Right renal cortex interstitium (tissue), 3 donors: ENCODE results near the gene ARHGEF37. TPM values are rescaled to one million over a fixed set of nuclear protein-coding genes. Genes with fewer than 3 reads are reported as not detected.
"Not testable (repeated sequence)": the region's sequence is repeated elsewhere in the genome, so short reads cannot be mapped to it uniquely, and the experiment has no call there.

Source experiments
- DNase-seq, 3 donors: peaks; one replicate each; pipeline ENCODE4 v3.0.0-alpha.2; 2013; ENCODE audit warnings: low read depth in 3 of 3, low spot score in 2 of 3
- polyA plus RNA-seq, 3 donors: library from polyadenylated mRNA; unstranded; fragments of 120-200 nt; gene quantifications; one replicate each; pipeline ENCODE4 v1.2.1, GENCODE V29; 2013; ENCODE audit not compliant: insufficient read length in 3 of 3

ARHGEF37 gene
- polyA plus RNA-seq, 3 donors: 5.2 to 6.9 (median 5.6) TPM

GRCh38 chr5:149643781-149644180 lies 62.5 kb downstream of the ARHGEF37 start:
- no peak for DNase-seq

GRCh38 chr5:149644629-149645028 lies 63.3 kb downstream of the ARHGEF37 start:
- DNase-seq: no peak

DNA sequence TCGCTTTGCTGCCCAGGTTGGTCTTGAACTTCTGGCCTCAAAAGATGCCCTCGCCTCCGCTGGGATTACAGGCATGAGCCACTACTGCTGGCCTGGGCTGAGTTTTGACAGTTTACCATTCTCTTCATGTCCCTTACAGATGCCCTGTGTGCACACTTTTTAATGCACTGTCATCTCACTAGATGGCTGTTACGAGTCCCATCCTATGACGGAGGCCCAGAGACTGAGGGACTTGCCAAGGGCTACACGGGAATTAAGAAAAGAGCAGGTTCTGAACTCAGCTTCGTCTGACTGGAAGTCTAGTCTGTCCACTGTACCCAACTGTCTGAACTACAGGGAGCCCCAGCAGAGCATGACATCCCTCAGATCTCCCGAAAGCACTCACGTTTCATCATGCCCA lies 63.9 kb downstream of the ARHGEF37 start:
- no peak for DNase-seq

GRCh38 chr5:149645725-149646124 lies 64.4 kb downstream of the ARHGEF37 start:
- DNase-seq: no peak

DNA sequence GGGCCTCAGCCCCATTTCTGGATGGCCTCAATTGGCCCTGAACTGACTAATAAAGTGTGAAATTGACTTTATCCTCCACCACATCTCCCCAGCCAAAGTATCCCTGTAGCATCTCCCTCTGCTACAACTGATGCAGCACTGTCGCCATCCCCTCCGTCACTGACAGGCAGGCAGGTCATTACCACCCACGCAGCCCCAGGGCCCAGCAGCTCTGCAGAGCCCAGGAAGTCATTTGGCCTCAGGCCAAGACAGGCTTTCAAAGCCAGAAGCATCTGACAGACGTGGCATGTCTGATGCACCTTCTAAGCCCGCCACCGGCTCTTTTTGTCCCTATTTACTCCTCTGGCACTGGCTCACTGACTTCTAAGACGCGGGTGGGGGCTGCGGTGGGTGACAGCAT lies 65.3 kb downstream of the ARHGEF37 start:
- DNase-seq: no peak

- no peak for DNase-seq
These were observed 66.0 kb downstream of the ARHGEF37 start for GRCh38 chr5:149647334-149647733.

DNA sequence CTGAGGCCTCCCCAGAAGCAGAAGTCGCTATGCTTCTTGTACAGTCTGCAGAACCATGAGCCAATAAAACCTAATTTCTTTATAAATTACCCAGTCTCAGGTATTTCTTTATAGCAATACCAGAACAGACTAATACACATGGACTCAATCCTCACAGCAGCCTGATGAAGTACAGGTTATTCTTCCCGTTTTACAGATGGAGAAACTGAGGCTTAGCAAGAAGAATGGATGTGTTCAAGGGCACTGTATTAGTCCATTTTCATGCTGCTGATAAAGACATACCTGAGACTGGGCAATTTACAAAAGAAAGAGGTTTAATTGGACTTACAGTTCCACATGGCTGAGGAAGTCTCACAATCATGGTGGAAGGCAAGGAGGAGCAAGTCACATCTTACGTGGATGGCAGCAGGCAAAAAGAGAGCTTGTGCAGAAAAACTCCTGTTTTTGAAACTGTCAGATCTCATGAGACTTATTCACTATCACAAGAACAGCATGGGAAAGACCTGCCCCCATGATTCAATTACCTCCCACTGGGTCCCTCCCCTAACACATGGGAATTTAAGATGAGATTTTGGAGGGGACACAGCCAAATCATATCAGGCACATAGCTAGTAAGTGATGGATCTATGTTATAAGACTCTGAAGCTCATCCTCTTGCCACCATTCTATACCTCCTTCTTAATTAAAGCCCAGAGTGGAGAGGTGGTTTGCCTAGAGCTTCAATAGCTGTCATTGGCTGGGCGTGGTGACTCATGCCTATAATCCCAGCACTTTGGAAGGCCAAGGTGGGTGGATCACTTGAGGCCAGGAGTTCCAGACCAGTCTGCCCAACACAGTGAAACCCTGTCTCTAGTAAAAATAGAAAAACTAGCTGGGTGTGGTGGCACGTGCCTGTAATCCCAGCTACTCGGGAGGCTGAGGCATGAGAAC lies 67.4 kb downstream of the ARHGEF37 start:
- DNase-seq: not testable (repeated sequence)

GRCh38 chr5:149649730-149650129 lies 68.4 kb downstream of the ARHGEF37 start:
- DNase-seq: not testable (repeated sequence)

GRCh38 chr5:149651686-149652085 lies 70.4 kb downstream of the ARHGEF37 start:
- DNase-seq: peak in 1 of 3 donors; percentile 63

DNA sequence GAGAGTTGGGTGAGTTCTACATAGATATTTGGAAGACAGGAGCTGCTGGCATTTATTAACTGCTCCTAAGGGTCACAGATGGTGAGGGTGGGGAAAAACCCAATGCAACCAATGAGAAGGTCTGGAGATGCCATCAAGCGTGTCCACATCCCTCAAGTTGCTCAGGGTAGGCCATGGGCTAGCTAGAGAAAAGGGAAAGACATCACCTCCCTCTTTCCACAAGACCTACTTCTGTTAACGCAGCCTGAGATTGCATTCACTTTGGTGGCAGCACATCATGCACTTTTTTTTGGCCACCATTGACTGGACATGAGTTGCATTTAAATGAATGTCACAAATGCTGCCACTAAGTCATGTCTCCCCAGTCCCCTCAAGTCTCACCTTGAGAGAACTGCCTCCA lies 71.4 kb downstream of the ARHGEF37 start:
- no peak for DNase-seq

DNA sequence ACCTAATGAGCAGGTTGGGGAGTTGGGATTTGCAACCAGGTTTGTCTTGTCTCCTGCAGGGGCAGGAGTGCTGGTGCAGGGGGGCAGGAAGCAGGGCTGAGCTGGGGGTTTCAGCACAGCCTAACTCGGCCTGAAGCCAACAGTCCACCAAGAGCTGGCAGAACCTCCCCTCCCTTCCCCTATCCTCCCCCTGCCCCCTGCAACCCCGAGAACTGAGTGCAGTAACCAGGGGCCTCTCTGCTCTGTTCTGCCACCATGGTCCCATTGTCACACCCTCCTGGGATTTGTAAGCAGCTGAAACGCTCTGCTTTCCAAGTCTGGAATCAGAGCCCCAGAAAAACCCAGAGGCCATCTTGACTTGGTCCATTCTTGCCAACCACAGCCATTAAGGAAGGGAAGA lies 72.9 kb downstream of the ARHGEF37 start:
- no peak for DNase-seq

GRCh38 chr5:149654883-149655505 lies 73.7 kb downstream of the ARHGEF37 start:
- DNase-seq: no peak

- DNase-seq: no peak
These were observed 75.4 kb downstream of the ARHGEF37 start for GRCh38 chr5:149656576-149657182.

DNA sequence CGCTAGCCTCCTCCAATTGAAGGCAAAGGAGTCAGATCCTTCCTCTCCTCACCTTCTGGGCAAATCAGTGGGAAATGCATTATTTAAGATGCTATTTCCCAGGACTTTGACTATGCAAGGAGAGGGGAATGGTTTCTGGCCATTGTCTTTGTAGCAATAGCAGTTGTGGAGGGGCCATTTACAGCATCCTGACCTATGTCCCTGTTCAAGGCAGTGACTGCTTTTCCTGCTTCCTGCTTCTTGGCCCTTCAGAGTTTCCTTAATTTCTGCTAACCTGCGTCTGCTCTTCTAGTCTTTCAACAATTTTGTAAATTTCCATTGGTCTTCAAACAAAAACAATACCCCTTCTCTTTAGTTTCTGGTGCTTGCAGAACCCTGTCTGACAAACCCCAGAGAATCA lies 76.0 kb downstream of the ARHGEF37 start:
- DNase-seq: no peak

GRCh38 chr5:149658299-149658698 lies 77.0 kb downstream of the ARHGEF37 start:
- no peak for DNase-seq

DNA sequence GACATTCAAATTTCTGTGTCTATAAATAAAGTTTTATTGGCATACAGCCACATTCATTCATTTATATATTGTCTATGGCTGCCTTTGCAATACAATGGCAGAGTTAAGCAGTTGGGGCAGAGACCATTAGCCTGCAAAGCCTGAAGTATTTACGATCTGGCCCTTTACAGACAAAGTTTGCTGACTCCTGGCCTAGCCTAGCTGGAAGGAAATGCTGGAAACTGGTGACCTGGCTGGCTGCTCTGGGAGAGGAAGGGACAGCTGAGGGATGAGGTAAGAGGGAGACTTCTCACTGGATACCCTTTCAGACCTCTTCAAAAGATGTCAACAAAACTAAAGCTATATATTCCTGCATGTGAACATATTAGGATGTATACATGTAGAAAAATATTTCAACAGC lies 82.8 kb downstream of the ARHGEF37 start:
- no peak for DNase-seq

DNA sequence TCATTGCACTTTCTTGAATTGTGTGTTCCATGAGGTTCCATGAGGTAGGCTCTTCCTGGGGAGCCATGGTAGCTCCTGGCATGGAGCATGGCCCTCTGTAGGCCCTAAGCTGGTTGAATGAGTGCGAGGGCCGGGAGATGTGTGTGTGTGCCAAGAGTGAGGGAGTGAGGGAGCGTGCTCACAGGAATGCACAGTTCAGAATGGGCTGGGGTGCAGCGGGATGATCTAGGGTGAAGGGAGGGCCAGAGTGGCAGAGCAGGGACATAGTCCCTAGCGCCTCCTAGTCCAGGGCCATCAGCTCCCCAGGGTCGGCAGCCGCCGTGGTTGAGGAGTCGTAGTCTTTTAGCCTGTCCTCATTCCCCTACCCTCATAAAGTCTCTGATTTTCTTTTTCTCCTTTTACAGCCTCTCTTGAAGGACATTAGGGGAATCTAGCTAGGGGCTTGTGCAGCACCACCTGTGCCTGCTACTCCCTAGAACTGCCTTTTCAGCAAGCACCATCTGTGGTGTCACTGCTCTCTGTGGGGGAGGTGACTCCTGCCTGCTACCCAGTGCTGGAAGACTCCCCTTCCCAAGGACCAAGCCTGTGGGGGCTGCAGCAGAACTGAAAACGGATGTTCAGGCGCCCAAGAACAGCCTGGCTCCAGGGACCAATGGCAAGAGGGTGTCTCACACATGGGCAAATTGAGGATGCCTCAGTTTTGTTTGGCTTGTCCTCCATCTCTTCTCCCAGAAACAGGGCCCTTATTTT lies 83.5 kb downstream of the ARHGEF37 start:
- DNase-seq: no peak

DNA sequence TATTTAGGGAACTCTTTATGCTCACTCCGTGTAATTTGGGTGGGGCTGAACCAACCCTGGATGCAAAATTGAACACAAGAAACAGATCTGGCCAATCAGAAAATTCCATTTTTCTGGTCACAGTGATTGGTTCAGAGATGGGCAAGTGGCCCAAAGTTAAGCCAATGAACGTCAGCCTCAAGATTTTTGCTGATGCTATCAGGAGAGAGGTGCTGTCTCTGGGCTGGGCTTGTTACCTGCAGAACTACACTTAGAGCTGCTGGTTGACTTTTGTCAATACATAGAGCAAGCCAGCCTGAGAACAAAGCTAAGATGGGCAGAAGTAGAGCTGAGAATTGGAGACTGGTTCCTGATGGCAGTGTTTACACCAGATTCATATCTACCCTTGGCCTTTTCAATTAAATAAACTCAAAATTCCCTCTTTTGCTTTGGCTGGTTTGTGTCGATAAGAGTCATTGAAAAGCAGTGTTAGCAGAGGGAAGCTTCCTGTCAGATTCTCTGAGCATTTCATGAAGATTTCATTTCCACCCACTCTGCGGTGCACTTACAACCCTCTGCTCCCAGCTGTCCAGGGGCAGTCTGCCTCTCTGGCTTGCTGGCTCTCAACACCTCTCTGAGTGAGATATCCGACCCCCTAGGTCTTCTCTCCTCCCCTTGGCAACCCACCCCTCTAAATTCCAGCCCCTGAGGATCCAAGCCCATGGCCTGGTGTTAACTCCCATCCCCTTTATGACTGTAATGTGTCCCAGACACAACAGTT lies 84.3 kb downstream of the ARHGEF37 start:
- DNase-seq: no peak

DNA sequence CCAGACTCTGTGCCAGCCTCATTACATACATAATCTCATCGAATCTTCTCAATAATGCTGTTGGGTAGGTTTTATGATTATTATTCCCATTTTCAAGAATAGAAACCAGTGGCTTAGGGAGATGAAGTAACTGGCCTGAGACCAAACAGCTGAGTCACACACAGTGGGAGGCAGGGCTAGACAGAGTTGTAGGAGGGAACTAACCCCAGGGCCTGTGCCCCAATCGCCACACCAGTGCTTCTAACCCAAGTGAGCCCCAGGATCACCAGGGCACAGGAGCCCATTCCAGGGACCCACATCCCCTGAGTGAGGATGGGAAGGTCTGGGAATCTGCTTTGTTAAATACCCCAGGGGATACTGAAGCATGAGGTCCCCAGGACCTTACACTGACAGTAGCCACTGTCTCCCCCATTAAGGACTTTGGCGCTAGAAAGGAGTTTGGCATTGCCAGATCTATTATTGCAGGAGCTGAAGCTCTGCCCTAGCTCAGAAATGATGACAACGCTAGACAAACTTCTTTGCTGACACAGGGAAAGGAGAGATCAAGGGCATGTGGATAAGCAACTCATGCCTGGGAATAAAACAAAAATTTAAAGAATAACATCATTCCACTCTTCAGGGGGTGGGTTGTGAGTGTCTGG lies 85.0 kb downstream of the ARHGEF37 start:
- no peak for DNase-seq
